Measurements from ENCODE around the gene TCL1B. TPM values are rescaled to one million over a fixed set of nuclear protein-coding genes. Genes with fewer than 3 reads are reported as not detected.

Gene TCL1B
- polyA plus RNA-seq, 3 donors: not detected

GRCh38 chr14:95655461-95655860, 30.8 kb upstream of the TCL1B start:
- Mint-ChIP-seq H3K36me3 (no peaks in the 10 kb centered on the region), H3K27ac (no peak overlapping the region), H3K4me3 (no peak overlapping the region), H3K27me3 (ENCODE audit: low read depth in 3 of 3) (peaks cover 4 to 5% (median 5%) of the 10 kb centered on the region in 3 donors), H3K9me3 (peaks cover 0 to 4% (median 0%) of the 10 kb centered on the region in 7 donors), H3K4me1 (no peaks in the 10 kb centered on the region)
- H3K4me1 ChIP-seq (ENCODE audit: control insufficient read depth in 1 of 2, insufficient read depth in 2 of 2, low read length in 2 of 2): no peaks in the 10 kb centered on the region
- no peak overlapping the region for H2AFZ ChIP-seq (ENCODE audit: insufficient read depth, low read depth, low read length, poor library complexity, severe bottlenecking)
- no peak overlapping the region for H3K27ac ChIP-seq (ENCODE audit: low read depth in 1 of 2, low read length in 2 of 2)
- intact Hi-C loops (cut with micrococcal nuclease): no loop called here
- no peaks in the 10 kb centered on the region for H3K79me2 ChIP-seq (ENCODE audit: insufficient read depth, low read length)
- no peak for TF ChIP-seq CTCF (IDR thresholded peaks at IDR 0.05)
- no peaks in the 10 kb centered on the region for H3K9me3 ChIP-seq (replicated peaks in 1 of 2; ENCODE audit: control insufficient read depth in 1 of 2, insufficient read depth in 1 of 2, low read length in 2 of 2)
- H4K20me1 ChIP-seq (ENCODE audit: insufficient read depth, low read length): no peaks in the 10 kb centered on the region
- WGBS (ENCODE audit: insufficient coverage): no CpG with 5 or more reads among the region's 1 CpG
- no peaks in the 10 kb centered on the region for H3K36me3 ChIP-seq (replicated peaks in 1 of 2; ENCODE audit: control insufficient read depth in 1 of 2, insufficient read depth in 2 of 2, low read length in 2 of 2)
- no peak overlapping the region for H3K4me3 ChIP-seq (replicated peaks in 1 of 3; ENCODE audit: low read depth in 2 of 3, low read length in 3 of 3)
- H3K4me2 ChIP-seq (replicated peaks; ENCODE audit: extremely low read depth, low read length, poor library complexity, severe bottlenecking): no peak overlapping the region
- no peaks in the 10 kb centered on the region for H3K27me3 ChIP-seq (ENCODE audit: control insufficient read depth in 2 of 2, insufficient read depth in 2 of 2, low read length in 2 of 2)
- H3K9ac ChIP-seq (ENCODE audit: insufficient read depth, low read length, poor library complexity, severe bottlenecking): no peak overlapping the region
- DNase-seq: no peak

- Mint-ChIP-seq H3K27me3 (ENCODE audit: low read depth in 3 of 3) (peaks cover 4 to 10% (median 5%) of the 10 kb centered on the region in 3 donors), H3K9me3 (peaks cover 0 to 4% (median 0%) of the 10 kb centered on the region in 7 donors), H3K27ac (no peak overlapping the region), H3K4me3 (no peak overlapping the region), H3K36me3 (no peaks in the 10 kb centered on the region), H3K4me1 (no peaks in the 10 kb centered on the region)
- no peaks in the 10 kb centered on the region for H3K27me3 ChIP-seq (ENCODE audit: control insufficient read depth in 2 of 2, insufficient read depth in 2 of 2, low read length in 2 of 2)
- no peak overlapping the region for H3K4me3 ChIP-seq (replicated peaks in 1 of 3; ENCODE audit: low read depth in 2 of 3, low read length in 3 of 3)
- H3K36me3 ChIP-seq (replicated peaks in 1 of 2; ENCODE audit: control insufficient read depth in 1 of 2, insufficient read depth in 2 of 2, low read length in 2 of 2): no peaks in the 10 kb centered on the region
- no peaks in the 10 kb centered on the region for H3K4me1 ChIP-seq (ENCODE audit: control insufficient read depth in 1 of 2, insufficient read depth in 2 of 2, low read length in 2 of 2)
- no peak overlapping the region for H2AFZ ChIP-seq (ENCODE audit: insufficient read depth, low read depth, low read length, poor library complexity, severe bottlenecking)
- intact Hi-C loops (cut with micrococcal nuclease): no loop called here
- no peak for DNase-seq
- H3K27ac ChIP-seq (ENCODE audit: low read depth in 1 of 2, low read length in 2 of 2): no peak overlapping the region
- no peaks in the 10 kb centered on the region for H3K9me3 ChIP-seq (replicated peaks in 1 of 2; ENCODE audit: control insufficient read depth in 1 of 2, insufficient read depth in 1 of 2, low read length in 2 of 2)
- H3K4me2 ChIP-seq (replicated peaks; ENCODE audit: extremely low read depth, low read length, poor library complexity, severe bottlenecking): no peak overlapping the region
- H4K20me1 ChIP-seq (ENCODE audit: insufficient read depth, low read length): no peaks in the 10 kb centered on the region
- no peak overlapping the region for H3K9ac ChIP-seq (ENCODE audit: insufficient read depth, low read length, poor library complexity, severe bottlenecking)
- 97% methylated on average over 4 of the region's 5 CpGs for WGBS (ENCODE audit: insufficient coverage)
- TF ChIP-seq CTCF (IDR thresholded peaks at IDR 0.05): no peak
- H3K79me2 ChIP-seq (ENCODE audit: insufficient read depth, low read length): no peaks in the 10 kb centered on the region
Observed at GRCh38 chr14:95656634-95657033, 29.6 kb upstream of the TCL1B start.

All from CD14-positive monocyte (primary cell).